ENCODE results near the gene LGALS7.
"Not testable (repeated sequence)": the region's sequence is repeated elsewhere in the genome, so short reads cannot be mapped to it uniquely, and the experiment has no call there.

Gene LGALS7

GRCh38 chr19:38773469-38774177 is at the start of gene LGALS7:
Gene LGALS7, minus strand, starts transcription at chr19:38773517. Its CDS starts 25 bp downstream, at chr19:38773492.
- Histone ChIP-seq H3K4me1 (ENCODE audit: control insufficient read depth in 2 of 2, insufficient read depth in 2 of 2, low read length in 2 of 2) (peaks cover 2 to 4% of the 10 kb centered on the region in 2 donors), H3K9ac (ENCODE audit: low read depth in 1 of 2, low read length in 2 of 2) (no peak within 1 kb of the TSS), H3K9me3 (ENCODE audit: control insufficient read depth in 2 of 2, low read length in 2 of 2) (no peaks in the 10 kb centered on the region), H3K27me3 (ENCODE audit: control insufficient read depth in 2 of 2, insufficient read depth in 2 of 2, low read length in 2 of 2) (no peaks in the 10 kb centered on the region), H3K27ac (ENCODE audit: low read depth in 2 of 2, low read length in 2 of 2) (no peak within 1 kb of the TSS), H3K4me3 (ENCODE audit: low read length in 2 of 2) (no peak within 1 kb of the TSS), H3K36me3 (ENCODE audit: control insufficient read depth in 2 of 2, insufficient read depth in 2 of 2, low read length in 2 of 2) (no peaks in the 10 kb centered on the region)

GRCh38 chr19:38821230-38821825 is 48.0 kb upstream of the LGALS7 start:
- peaks cover 13 to 38% of the 10 kb centered on the region in 2 donors for H3K36me3 ChIP-seq (ENCODE audit: control insufficient read depth in 2 of 2, insufficient read depth in 2 of 2, low read length in 2 of 2)
- peaks cover 23 to 38% of the 10 kb centered on the region in 2 donors for H3K4me1 ChIP-seq (ENCODE audit: control insufficient read depth in 2 of 2, insufficient read depth in 2 of 2, low read length in 2 of 2)
- not testable (repeated sequence) for H3K9ac ChIP-seq (ENCODE audit: low read depth in 1 of 2, low read length in 2 of 2); H3K27me3 ChIP-seq (ENCODE audit: control insufficient read depth in 2 of 2, insufficient read depth in 2 of 2, low read length in 2 of 2); H3K4me3 ChIP-seq (ENCODE audit: low read length in 2 of 2); H3K9me3 ChIP-seq (ENCODE audit: control insufficient read depth in 2 of 2, low read length in 2 of 2)
- H3K27ac ChIP-seq (ENCODE audit: low read depth in 2 of 2, low read length in 2 of 2) = peak overlapping the region; percentile 70 to 84

- H3K9me3 ChIP-seq (ENCODE audit: control insufficient read depth in 2 of 2, low read length in 2 of 2) = no peaks in the 10 kb centered on the region
- peaks cover 13 to 45% of the 10 kb centered on the region in 2 donors for H3K36me3 ChIP-seq (ENCODE audit: control insufficient read depth in 2 of 2, insufficient read depth in 2 of 2, low read length in 2 of 2)
- H3K27ac ChIP-seq (ENCODE audit: low read depth in 2 of 2, low read length in 2 of 2) = peak overlapping the region; percentile 85 to 91
- H3K27me3 ChIP-seq (ENCODE audit: control insufficient read depth in 2 of 2, insufficient read depth in 2 of 2, low read length in 2 of 2) = no peaks in the 10 kb centered on the region
- peak overlapping the region; percentile 41 to 57 for H3K9ac ChIP-seq (ENCODE audit: low read depth in 1 of 2, low read length in 2 of 2)
- H3K4me3 ChIP-seq (ENCODE audit: low read length in 2 of 2) = peak overlapping the region; percentile 32 to 44
- peaks cover 39 to 55% of the 10 kb centered on the region in 2 donors for H3K4me1 ChIP-seq (ENCODE audit: control insufficient read depth in 2 of 2, insufficient read depth in 2 of 2, low read length in 2 of 2)
These were observed 46.1 kb upstream of the LGALS7 start for GRCh38 chr19:38819231-38819920.

DNA sequence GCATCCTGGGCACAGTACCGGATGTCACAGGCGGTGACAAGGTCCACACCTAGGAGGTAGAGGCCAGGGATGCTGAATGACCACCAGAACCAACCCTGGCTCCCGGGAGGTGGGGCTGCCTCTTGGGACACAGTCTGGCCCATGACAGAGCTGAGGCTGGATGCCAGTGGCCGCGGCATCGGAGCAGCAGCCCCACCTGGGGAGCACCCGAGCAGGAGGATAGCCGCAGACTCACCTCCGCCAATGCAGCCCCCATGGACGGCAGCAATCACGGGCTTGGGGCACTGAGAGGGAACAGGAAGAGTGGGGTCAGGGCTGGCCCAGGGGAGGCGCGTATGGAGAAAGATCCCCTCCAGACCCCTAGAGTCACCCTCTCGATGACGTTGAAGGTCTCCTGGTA is 43.8 kb upstream of the LGALS7 start:
- Histone ChIP-seq H3K4me1 (ENCODE audit: control insufficient read depth in 2 of 2, insufficient read depth in 2 of 2, low read length in 2 of 2) (peaks cover 39 to 66% of the 10 kb centered on the region in 2 donors), H3K27me3 (ENCODE audit: control insufficient read depth in 2 of 2, insufficient read depth in 2 of 2, low read length in 2 of 2) (no peaks in the 10 kb centered on the region), H3K36me3 (ENCODE audit: control insufficient read depth in 2 of 2, insufficient read depth in 2 of 2, low read length in 2 of 2) (peaks cover 17 to 32% of the 10 kb centered on the region in 2 donors), H3K4me3 (ENCODE audit: low read length in 2 of 2) (no peak overlapping the region), H3K9me3 (ENCODE audit: control insufficient read depth in 2 of 2, low read length in 2 of 2) (no peaks in the 10 kb centered on the region), H3K9ac (ENCODE audit: low read depth in 1 of 2, low read length in 2 of 2) (no peak overlapping the region), H3K27ac (ENCODE audit: low read depth in 2 of 2, low read length in 2 of 2) (peak overlapping the region; percentile 93 to 94)

DNA sequence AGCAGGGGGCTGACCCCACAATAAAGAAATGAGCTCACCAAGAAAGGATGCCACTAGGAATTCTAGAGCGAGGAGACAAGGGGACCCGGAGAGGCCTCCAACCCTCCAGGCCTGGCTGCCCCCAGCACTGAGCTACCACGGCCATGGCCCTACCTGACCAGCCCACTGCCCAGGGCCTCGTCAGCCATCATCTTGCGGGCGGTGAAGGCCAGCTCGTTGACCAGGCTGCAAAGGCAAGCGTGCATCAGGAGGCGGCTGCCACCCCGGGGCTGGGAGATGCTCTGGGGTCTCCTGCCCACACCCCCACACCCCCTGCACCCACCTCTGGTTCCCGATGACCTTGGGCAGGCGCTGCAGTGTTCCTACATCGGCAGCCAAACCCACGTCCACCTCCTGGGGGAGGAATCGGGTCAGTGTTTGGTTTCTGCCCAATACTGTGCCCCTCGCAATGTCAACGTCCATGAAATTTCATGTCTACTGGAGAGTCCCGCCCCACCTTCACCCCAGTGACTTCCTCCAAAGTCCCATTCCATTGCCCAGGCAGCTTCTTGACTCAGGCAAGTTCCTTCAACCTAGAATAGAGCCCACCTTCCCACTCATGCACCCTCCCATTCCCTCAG is 42.9 kb upstream of the LGALS7 start:
- no peaks in the 10 kb centered on the region for H3K27me3 ChIP-seq (ENCODE audit: control insufficient read depth in 2 of 2, insufficient read depth in 2 of 2, low read length in 2 of 2)
- H3K36me3 ChIP-seq (ENCODE audit: control insufficient read depth in 2 of 2, insufficient read depth in 2 of 2, low read length in 2 of 2) = peaks cover 17 to 32% of the 10 kb centered on the region in 2 donors
- H3K9me3 ChIP-seq (ENCODE audit: control insufficient read depth in 2 of 2, low read length in 2 of 2) = no peaks in the 10 kb centered on the region
- peak overlapping the region; percentile 93 to 94 for H3K27ac ChIP-seq (ENCODE audit: low read depth in 2 of 2, low read length in 2 of 2)
- peak overlapping the region in 1 of 2 donors; percentile 5 for H3K4me3 ChIP-seq (ENCODE audit: low read length in 2 of 2)
- H3K4me1 ChIP-seq (ENCODE audit: control insufficient read depth in 2 of 2, insufficient read depth in 2 of 2, low read length in 2 of 2) = peaks cover 39 to 66% of the 10 kb centered on the region in 2 donors
- peak overlapping the region in 1 of 2 donors; percentile 70 for H3K9ac ChIP-seq (ENCODE audit: low read depth in 1 of 2, low read length in 2 of 2)

DNA sequence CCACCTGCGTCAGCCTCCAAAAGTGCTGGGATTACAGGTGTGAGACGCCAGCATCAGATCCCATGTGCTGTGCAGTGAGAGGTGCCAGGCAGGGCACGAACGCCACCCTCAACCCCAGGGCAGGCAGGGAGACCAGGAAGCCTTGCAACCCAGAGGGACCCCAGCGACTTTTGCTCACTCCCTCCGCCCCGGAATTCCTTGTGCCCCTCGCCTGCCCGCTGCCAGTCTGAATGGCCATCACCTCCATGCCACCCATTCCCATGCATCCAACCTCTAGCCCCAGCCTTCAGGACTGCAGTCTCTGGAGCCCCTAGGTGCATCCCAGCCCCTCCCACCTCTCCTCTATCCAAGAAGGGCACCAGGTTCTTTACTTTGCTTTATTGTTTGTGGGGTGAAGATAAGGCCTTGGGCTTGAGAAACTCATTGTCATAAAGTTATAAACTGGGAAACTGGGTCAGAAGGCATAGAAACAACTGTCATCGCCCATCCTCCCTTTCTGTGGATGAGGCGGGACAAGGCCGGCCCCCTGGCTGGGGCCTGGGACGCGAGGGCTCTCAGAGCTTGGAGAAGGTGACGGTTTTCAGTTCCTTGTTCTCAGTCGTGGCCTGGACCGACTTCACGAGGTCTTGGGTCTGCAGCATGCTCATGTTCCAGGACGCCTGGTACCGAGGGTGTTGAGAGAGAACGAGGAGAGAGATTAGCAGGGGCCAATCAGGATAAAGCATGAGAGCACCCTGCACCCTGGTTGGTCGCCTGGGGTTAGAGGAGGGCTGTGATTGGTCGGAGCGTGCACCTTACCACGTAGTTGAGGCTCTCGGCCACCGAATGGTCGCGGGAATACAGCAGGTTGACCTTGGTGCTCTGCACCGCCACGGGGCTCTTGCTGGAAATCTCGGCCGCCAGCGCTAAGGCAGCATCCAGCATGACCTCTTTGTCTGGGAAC is 42.0 kb upstream of the LGALS7 start:
- H3K9me3 ChIP-seq (ENCODE audit: control insufficient read depth in 2 of 2, low read length in 2 of 2) = no peaks in the 10 kb centered on the region
- peaks cover 34 to 59% of the 10 kb centered on the region in 2 donors for H3K4me1 ChIP-seq (ENCODE audit: control insufficient read depth in 2 of 2, insufficient read depth in 2 of 2, low read length in 2 of 2)
- peak overlapping the region; percentile 20 to 70 for H3K9ac ChIP-seq (ENCODE audit: low read depth in 1 of 2, low read length in 2 of 2)
- H3K36me3 ChIP-seq (ENCODE audit: control insufficient read depth in 2 of 2, insufficient read depth in 2 of 2, low read length in 2 of 2) = peaks cover 19 to 32% of the 10 kb centered on the region in 2 donors
- H3K27ac ChIP-seq (ENCODE audit: low read depth in 2 of 2, low read length in 2 of 2) = peak overlapping the region; percentile 93 to 94
- H3K27me3 ChIP-seq (ENCODE audit: control insufficient read depth in 2 of 2, insufficient read depth in 2 of 2, low read length in 2 of 2) = no peaks in the 10 kb centered on the region
- H3K4me3 ChIP-seq (ENCODE audit: low read length in 2 of 2) = peak overlapping the region; percentile 52 to 55

DNA sequence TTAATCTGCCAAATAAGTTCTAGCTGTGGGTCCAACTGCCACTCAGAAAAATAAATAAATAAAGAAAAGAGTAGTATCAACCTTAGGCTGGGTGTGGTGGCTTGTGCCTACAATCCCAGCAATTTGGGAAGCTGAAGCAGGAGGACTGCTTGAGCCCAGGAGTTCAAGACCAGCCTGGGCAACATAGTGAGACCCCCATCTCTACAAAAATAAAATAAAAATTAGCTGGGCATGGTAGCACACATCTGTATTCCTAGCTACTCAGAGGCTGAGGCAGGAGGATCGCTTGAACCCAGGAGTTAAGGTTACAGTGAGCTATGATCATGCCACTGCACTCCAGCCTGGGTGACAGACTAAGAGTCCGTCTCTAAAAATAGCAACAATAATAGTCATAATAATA is 40.6 kb upstream of the LGALS7 start:
- peak overlapping the region; percentile 93 to 94 for H3K27ac ChIP-seq (ENCODE audit: low read depth in 2 of 2, low read length in 2 of 2)
- H3K27me3 ChIP-seq (ENCODE audit: control insufficient read depth in 2 of 2, insufficient read depth in 2 of 2, low read length in 2 of 2); H3K9me3 ChIP-seq (ENCODE audit: control insufficient read depth in 2 of 2, low read length in 2 of 2): not testable (repeated sequence)
- peaks cover 33 to 55% of the 10 kb centered on the region in 2 donors for H3K4me1 ChIP-seq (ENCODE audit: control insufficient read depth in 2 of 2, insufficient read depth in 2 of 2, low read length in 2 of 2)
- peak overlapping the region; percentile 32 to 70 for H3K9ac ChIP-seq (ENCODE audit: low read depth in 1 of 2, low read length in 2 of 2)
- peaks cover 22 to 37% of the 10 kb centered on the region in 2 donors for H3K36me3 ChIP-seq (ENCODE audit: control insufficient read depth in 2 of 2, insufficient read depth in 2 of 2, low read length in 2 of 2)
- H3K4me3 ChIP-seq (ENCODE audit: low read length in 2 of 2) = peak overlapping the region in 1 of 2 donors; percentile 73

DNA sequence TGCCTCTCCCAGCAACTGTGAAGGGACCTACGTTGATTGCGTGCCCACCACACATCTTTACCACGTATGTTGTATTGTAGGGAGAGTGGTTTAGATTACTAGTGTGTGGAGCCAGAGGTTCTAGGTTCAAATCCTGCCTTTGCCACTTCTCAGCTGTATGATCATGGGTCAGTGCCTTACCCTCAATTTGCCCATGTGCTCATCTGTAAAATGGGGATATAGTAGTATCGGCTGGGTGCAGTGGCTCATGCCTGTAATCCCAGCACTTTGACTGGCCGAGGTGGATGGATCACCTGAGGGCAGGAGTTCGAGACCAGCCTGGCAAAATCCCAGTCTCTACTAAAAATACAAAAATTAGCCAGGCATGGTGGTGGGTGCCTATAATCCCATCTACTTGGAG is 40.0 kb upstream of the LGALS7 start:
- Histone ChIP-seq H3K9ac (ENCODE audit: low read depth in 1 of 2, low read length in 2 of 2) (peak overlapping the region; percentile 70 to 84), H3K4me1 (ENCODE audit: control insufficient read depth in 2 of 2, insufficient read depth in 2 of 2, low read length in 2 of 2) (peaks cover 34 to 51% of the 10 kb centered on the region in 2 donors), H3K4me3 (ENCODE audit: low read length in 2 of 2) (peak overlapping the region; percentile 51 to 73), H3K36me3 (ENCODE audit: control insufficient read depth in 2 of 2, insufficient read depth in 2 of 2, low read length in 2 of 2) (peaks cover 27 to 41% of the 10 kb centered on the region in 2 donors), H3K27ac (ENCODE audit: low read depth in 2 of 2, low read length in 2 of 2) (peak overlapping the region; percentile 93 to 94), H3K27me3 (ENCODE audit: control insufficient read depth in 2 of 2, insufficient read depth in 2 of 2, low read length in 2 of 2) (no peaks in the 10 kb centered on the region), H3K9me3 (ENCODE audit: control insufficient read depth in 2 of 2, low read length in 2 of 2) (no peaks in the 10 kb centered on the region)

GRCh38 chr19:38812841-38813320 is 39.6 kb upstream of the LGALS7 start, which contains the start of gene LGALS4:
Gene LGALS4, minus strand, starts transcription at chr19:38812945. Its CDS starts 59 bp downstream, at chr19:38812886.
- H3K36me3 ChIP-seq (ENCODE audit: control insufficient read depth in 2 of 2, insufficient read depth in 2 of 2, low read length in 2 of 2) = peaks cover 27 to 37% of the 10 kb centered on the region in 2 donors
- peak within 1 kb of the TSS; percentile 97 to 99 for H3K27ac ChIP-seq (ENCODE audit: low read depth in 2 of 2, low read length in 2 of 2)
- H3K9ac ChIP-seq (ENCODE audit: low read depth in 1 of 2, low read length in 2 of 2) = peak within 1 kb of the TSS; percentile 94 to 100
- no peaks in the 10 kb centered on the region for H3K27me3 ChIP-seq (ENCODE audit: control insufficient read depth in 2 of 2, insufficient read depth in 2 of 2, low read length in 2 of 2)
- no peaks in the 10 kb centered on the region for H3K9me3 ChIP-seq (ENCODE audit: control insufficient read depth in 2 of 2, low read length in 2 of 2)
- H3K4me1 ChIP-seq (ENCODE audit: control insufficient read depth in 2 of 2, insufficient read depth in 2 of 2, low read length in 2 of 2) = peaks cover 30 to 49% of the 10 kb centered on the region in 2 donors
- peak within 1 kb of the TSS; percentile 93 to 99 for H3K4me3 ChIP-seq (ENCODE audit: low read length in 2 of 2)

All from mucosa of rectum (tissue), 2 donors.